Tibial nerve (tissue), 4 donors: Measurements from ENCODE around the gene C8G.

Source experiments
- CTCF ChIP-seq, 5 experiments: fragments of 200-600 bp in 3 of 5; fragments of 450-650 bp in 2 of 5; sonication (generic) in 3 of 5; IDR thresholded peaks; one replicate each; pipeline ENCODE4 v1.5.1; 2016 to 2019; ENCODE audit warnings: antibody characterized with exemption in 5 of 5, mild to moderate bottlenecking in 3 of 5, moderate library complexity in 2 of 5
- EP300 ChIP-seq, 2 donors: sonication (generic); formaldehyde crosslinking; IDR thresholded peaks; one replicate each; pipeline ENCODE4 v1.6.1; 2017; ENCODE audit warnings: antibody characterized with exemption in 2 of 2, mild to moderate bottlenecking in 1 of 2
- POLR2A ChIP-seq, 2 donors: fragments of 450-650 bp; IDR thresholded peaks; one replicate each; pipeline ENCODE4 v1.6.1; 2017; ENCODE audit warnings: antibody characterized with exemption in 2 of 2, mild to moderate bottlenecking in 2 of 2, moderate library complexity in 2 of 2

- TF ChIP-seq EP300 (IDR thresholded peaks at IDR 0.05) (no peak), CTCF (IDR thresholded peaks at IDR 0.05) (no peak), POLR2A (IDR thresholded peaks at IDR 0.05) (no peak)
Measured at GRCh38 chr9:136994180-136994887, 49.3 kb downstream of the C8G start.
